HEK293 (cell line): ENCODE results near the gene RNF19B.

Source experiments
- CTCF ChIA-PET: fragments of 350-600 bp; formaldehyde crosslinking; extraction: SDS; loops from one replicate; lab custom pipeline; 2021; ENCODE audit warnings: antibody characterized with exemption; lab: Yijun Ruan, JAX
- POLR2A ChIA-PET: fragments of 300-600 bp; formaldehyde crosslinking; extraction: SDS; loops from one replicate; lab custom pipeline; 2020; ENCODE audit warnings: antibody characterized with exemption, inconsistent platforms; lab: Yijun Ruan, JAX
- H3K27ac ChIP-seq: fragments of 200-500 bp; sonication (Bioruptor generic); 2 replicates; pipeline ENCODE4 v1.5.1; 2014; ENCODE audit warnings: low read depth, low read length, control low read depth, inconsistent platforms; ENCODE audit errors: extremely low read depth
- H3K36me3 ChIP-seq, 2 experiments: fragments of 200-500 bp in 1 of 2; sonication (Bioruptor generic) in 1 of 2; 1 replicate in 1 of 2; 2 replicates in 1 of 2; pipeline ENCODE4 v1.5.1; 2014 to 2017; ENCODE audit warnings: inconsistent platforms in 2 of 2, low read length in 2 of 2; ENCODE audit not compliant: control insufficient read depth in 2 of 2, insufficient read depth in 1 of 2
- H3K4me1 ChIP-seq: fragments of 200-500 bp; sonication (Bioruptor generic); 2 replicates; pipeline ENCODE4 v1.5.1; 2014; ENCODE audit warnings: mild to moderate bottlenecking, low read length, inconsistent platforms; ENCODE audit not compliant: control insufficient read depth, insufficient read depth
- H3K4me3 ChIP-seq: 2 replicates; pipeline ENCODE4 v1.5.1; 2011; ENCODE audit warnings: low read depth, mild to moderate bottlenecking, control low read depth, low read length, moderate library complexity
- H3K9me3 ChIP-seq: fragments of 200-500 bp; sonication (Bioruptor generic); 2 replicates; pipeline ENCODE4 v1.5.1; 2014; ENCODE audit warnings: low read depth, low read length, inconsistent platforms; ENCODE audit not compliant: control insufficient read depth, insufficient read depth
- AEBP2 ChIP-seq: fragments of 450-650 bp; formaldehyde crosslinking; IDR thresholded peaks from 2 replicates; pipeline ENCODE4 v1.5.1; 2016; ENCODE audit warnings: missing biosample characterization, missing genetic modification characterization, borderline replicate concordance
- EGR2 ChIP-seq: fragments of 450-650 bp; formaldehyde crosslinking; IDR thresholded peaks from 2 replicates; pipeline ENCODE4 v1.5.1; 2016; ENCODE audit warnings: low read depth, missing biosample characterization, missing genetic modification characterization
- GLI2 ChIP-seq: fragments of 450-650 bp; formaldehyde crosslinking; IDR thresholded peaks from 2 replicates; pipeline ENCODE4; 2017; ENCODE audit warnings: missing biosample characterization, missing genetic modification characterization, low read depth, borderline replicate concordance
- KLF10 ChIP-seq: fragments of 450-650 bp; IDR thresholded peaks from 2 replicates; pipeline ENCODE4 v1.5.1; 2018; ENCODE audit warnings: missing biosample characterization, mild to moderate bottlenecking, missing genetic modification characterization
- OSR2 ChIP-seq: fragments of 450-650 bp; formaldehyde crosslinking; IDR thresholded peaks from 2 replicates; pipeline ENCODE4 v1.5.1; 2016; ENCODE audit warnings: missing biosample characterization, missing genetic modification characterization
- PRDM1 ChIP-seq: fragments of 450-650 bp; formaldehyde crosslinking; IDR thresholded peaks from 2 replicates; pipeline ENCODE4; 2016; ENCODE audit warnings: missing biosample characterization, missing genetic modification characterization
- PRDM10 ChIP-seq: fragments of 450-650 bp; formaldehyde crosslinking; IDR thresholded peaks from 2 replicates; pipeline ENCODE4 v1.5.1; 2016; ENCODE audit warnings: missing biosample characterization, missing genetic modification characterization
- PRDM6 ChIP-seq: fragments of 450-650 bp; formaldehyde crosslinking; IDR thresholded peaks from 2 replicates; pipeline ENCODE4 v1.5.1; 2017; ENCODE audit warnings: missing biosample characterization, missing genetic modification characterization
- ZBTB17 ChIP-seq: fragments of 450-650 bp; formaldehyde crosslinking; IDR thresholded peaks from 2 replicates; pipeline ENCODE4 v1.5.1; 2016; ENCODE audit warnings: missing biosample characterization, missing genetic modification characterization
- ZBTB44 ChIP-seq: fragments of 450-650 bp; IDR thresholded peaks from 2 replicates; pipeline ENCODE4 v1.5.1; 2018; ENCODE audit warnings: missing biosample characterization, mild to moderate bottlenecking, missing genetic modification characterization
- ZBTB8A ChIP-seq: fragments of 450-650 bp; formaldehyde crosslinking; IDR thresholded peaks from 2 replicates; pipeline ENCODE4 v1.5.1; 2016; ENCODE audit warnings: missing biosample characterization, missing genetic modification characterization
- ZEB2 ChIP-seq: fragments of 450-650 bp; formaldehyde crosslinking; IDR thresholded peaks from 2 replicates; pipeline ENCODE4 v1.5.1; 2016; ENCODE audit warnings: missing biosample characterization, missing genetic modification characterization
- ZNF16 ChIP-seq: fragments of 450-650 bp; formaldehyde crosslinking; IDR thresholded peaks from 2 replicates; pipeline ENCODE4 v1.5.1; 2016; ENCODE audit warnings: low read depth, missing biosample characterization, missing genetic modification characterization
- ZNF274 ChIP-seq, 2 experiments: fragments of 200-500 bp in 1 of 2; fragments of 450-650 bp in 1 of 2; sonication (Bioruptor generic) in 1 of 2; formaldehyde crosslinking in 1 of 2; IDR thresholded peaks; 2 replicates each; pipeline versions ENCODE4 v1.5.1 to v1.6.1; 2014 to 2016; ENCODE audit warnings: borderline replicate concordance in 1 of 2, inconsistent platforms in 1 of 2, low read length in 1 of 2, missing biosample characterization in 1 of 2, missing genetic modification characterization in 1 of 2
- ZNF292 ChIP-seq: fragments of 450-650 bp; formaldehyde crosslinking; IDR thresholded peaks from 2 replicates; pipeline ENCODE4 v1.5.1; 2016; ENCODE audit warnings: low read depth, missing biosample characterization, missing genetic modification characterization, borderline replicate concordance
- ZNF488 ChIP-seq: fragments of 450-650 bp; formaldehyde crosslinking; IDR thresholded peaks from 2 replicates; pipeline ENCODE4 v1.5.1; 2016; ENCODE audit warnings: missing biosample characterization, missing genetic modification characterization
- ZNF621 ChIP-seq: fragments of 450-650 bp; formaldehyde crosslinking; IDR thresholded peaks from 2 replicates; pipeline ENCODE4 v1.5.1; 2017; ENCODE audit warnings: missing biosample characterization, missing genetic modification characterization
- ZNF639 ChIP-seq: fragments of 450-650 bp; formaldehyde crosslinking; IDR thresholded peaks from 2 replicates; pipeline ENCODE4 v1.5.1; 2016; ENCODE audit warnings: missing biosample characterization, missing genetic modification characterization
- ZNF645 ChIP-seq: fragments of 450-650 bp; formaldehyde crosslinking; IDR thresholded peaks from 2 replicates; pipeline ENCODE4; 2016; ENCODE audit warnings: missing biosample characterization, missing genetic modification characterization
- ZNF658 ChIP-seq: fragments of 450-650 bp; formaldehyde crosslinking; IDR thresholded peaks from 2 replicates; pipeline ENCODE4; 2016; ENCODE audit warnings: missing biosample characterization, missing genetic modification characterization
- ZNF707 ChIP-seq: fragments of 450-650 bp; formaldehyde crosslinking; IDR thresholded peaks from 2 replicates; pipeline ENCODE4 v1.5.1; 2016; ENCODE audit warnings: missing biosample characterization, missing genetic modification characterization
- ZSCAN5A ChIP-seq: fragments of 450-650 bp; formaldehyde crosslinking; IDR thresholded peaks from 2 replicates; pipeline ENCODE4 v1.5.1; 2016; ENCODE audit warnings: missing biosample characterization, missing genetic modification characterization

Gene RNF19B

GRCh38 chr1:32933742-32934322, 30.8 kb downstream of the RNF19B start (continued):
- peak; percentile 26; the same call in 1 of the 2 replicates for TF ChIP-seq PRDM6 (tag by site-specific recombination)
- TF ChIP-seq PRDM10 (tag by site-specific recombination), result 0 out of 2 replicates have a peak, but pooled peaks have one; percentile 24
- TF ChIP-seq KLF10 (tag by site-specific recombination), result 0 out of 2 replicates have a peak, but pooled peaks have one; percentile 32
- TF ChIP-seq ZBTB17 (tag by site-specific recombination), result peak; percentile 38; the same call in 1 of the 2 replicates
- TF ChIP-seq ZSCAN5A, result no peak
- no peak for TF ChIP-seq ZEB2 (tag by site-specific recombination)
- peak; percentile 94 for TF ChIP-seq PRDM1 (tag by site-specific recombination)
- no peak for TF ChIP-seq ZNF16
- no peak for TF ChIP-seq ZBTB8A (tag by site-specific recombination)
- TF ChIP-seq ZNF488, result no peak
- TF ChIP-seq AEBP2, result no peak

- H3K27ac ChIP-seq, result no peak overlapping the region
- no peak overlapping the region for H3K4me3 ChIP-seq
- CTCF ChIA-PET, result interaction anchor here (0.7 to 6.8 kb wide), 7 partner anchors 10 to 166 kb away, joined by 3 to 71 read pairs (median 9); no protein-coding TSS in a partner anchor
- POLR2A ChIA-PET, result interaction anchor here (0.8 kb wide), 1 partner anchor 96 kb away, joined by 3 read pairs; no protein-coding TSS in a partner anchor
- no peaks in the 10 kb centered on the region for H3K9me3 ChIP-seq
- no peaks in the 10 kb centered on the region for H3K4me1 ChIP-seq
- H3K36me3 ChIP-seq, result peaks cover 0 to 16% of the 10 kb centered on the region in 2 experiments
- TF ChIP-seq ZNF645 (tag by site-specific recombination) (no peak), ZNF274 (IDR thresholded peaks at IDR 0.05; ENCODE audit: low read length) (no peak), ZNF274 (tag by site-specific recombination; IDR thresholded peaks at IDR 0.05; ENCODE audit: borderline replicate concordance) (no peak), OSR2 (no peak), ZNF621 (no peak), ZBTB44 (tag by site-specific recombination) (no peak), ZNF707 (no peak), ZNF639 (tag by site-specific recombination) (no peak), ZNF292 (tag by site-specific recombination) (no peak), EGR2 (tag by site-specific recombination) (no peak), ZNF658 (tag by site-specific recombination) (no peak), GLI2 (tag by site-specific recombination) (no peak)
Observed at GRCh38 chr1:32931760-32932159, 32.8 kb downstream of the RNF19B start.
